Measurements from ENCODE around the gene NDUFS8. TPM values are rescaled to one million over a fixed set of nuclear protein-coding genes. Genes with fewer than 3 reads are reported as not detected.
"Not testable (repeated sequence)": the region's sequence is repeated elsewhere in the genome, so short reads cannot be mapped to it uniquely, and the experiment has no call there.

The NDUFS8 gene
- 85.9 and 128 TPM in 2 replicates for total RNA-seq

- DNase-seq (ENCODE audit: low read depth), result peak; percentile 99
- peak within 1 kb of the TSS; percentile 72 for H3K4me3 ChIP-seq (ENCODE audit: low read depth, low read length)
- TF ChIP-seq, protein P1, sequence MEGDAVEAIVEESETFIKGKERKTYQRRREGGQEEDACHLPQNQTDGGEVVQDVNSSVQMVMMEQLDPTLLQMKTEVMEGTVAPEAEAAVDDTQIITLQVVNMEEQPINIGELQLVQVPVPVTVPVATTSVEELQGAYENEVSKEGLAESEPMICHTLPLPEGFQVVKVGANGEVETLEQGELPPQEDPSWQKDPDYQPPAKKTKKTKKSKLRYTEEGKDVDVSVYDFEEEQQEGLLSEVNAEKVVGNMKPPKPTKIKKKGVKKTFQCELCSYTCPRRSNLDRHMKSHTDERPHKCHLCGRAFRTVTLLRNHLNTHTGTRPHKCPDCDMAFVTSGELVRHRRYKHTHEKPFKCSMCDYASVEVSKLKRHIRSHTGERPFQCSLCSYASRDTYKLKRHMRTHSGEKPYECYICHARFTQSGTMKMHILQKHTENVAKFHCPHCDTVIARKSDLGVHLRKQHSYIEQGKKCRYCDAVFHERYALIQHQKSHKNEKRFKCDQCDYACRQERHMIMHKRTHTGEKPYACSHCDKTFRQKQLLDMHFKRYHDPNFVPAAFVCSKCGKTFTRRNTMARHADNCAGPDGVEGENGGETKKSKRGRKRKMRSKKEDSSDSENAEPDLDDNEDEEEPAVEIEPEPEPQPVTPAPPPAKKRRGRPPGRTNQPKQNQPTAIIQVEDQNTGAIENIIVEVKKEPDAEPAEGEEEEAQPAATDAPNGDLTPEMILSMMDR (IDR thresholded peaks at IDR 0.05; ENCODE audit: insufficient read depth, low read depth, low read length), result no peak
These were observed at the start of gene NDUFS8 for GRCh38 chr11:68030318-68031143. TSS of gene NDUFS8 (plus strand) at chr11:68030681. CDS start at chr11:68032152, 1,471 bp downstream.

GRCh38 chr11:67981226-67981625 is 49.3 kb upstream of the NDUFS8 start:
- DNase-seq (ENCODE audit: low read depth); H3K4me3 ChIP-seq (ENCODE audit: low read depth, low read length): not testable (repeated sequence)

DNA sequence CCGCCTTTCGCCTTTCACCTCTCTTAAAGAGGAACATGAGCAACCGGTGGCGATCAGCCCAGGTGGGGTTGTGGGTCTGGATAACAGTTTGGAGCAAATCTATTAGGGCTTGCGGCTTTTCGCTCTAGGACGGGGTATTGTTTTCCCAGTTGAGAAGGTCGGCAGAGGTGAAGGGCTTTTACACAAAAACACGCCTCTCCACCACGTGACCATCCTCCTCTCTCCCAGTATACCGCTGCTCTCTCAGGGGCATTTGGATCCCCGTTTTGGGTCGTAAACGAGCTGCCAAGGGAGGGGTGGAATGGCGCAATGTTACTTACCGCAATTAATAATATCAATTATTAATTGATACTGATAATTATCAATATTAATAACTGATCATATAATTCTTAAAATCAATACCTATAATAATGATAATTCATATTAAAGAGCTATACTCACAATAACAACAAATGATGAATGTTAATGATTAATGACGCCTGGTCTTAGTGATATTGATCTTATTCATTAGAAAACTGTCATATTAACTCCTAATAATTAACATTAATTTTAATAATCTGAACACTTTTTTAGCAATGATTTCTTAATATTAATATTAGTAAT is 48.1 kb upstream of the NDUFS8 start:
- not testable (repeated sequence) for H3K4me3 ChIP-seq (ENCODE audit: low read depth, low read length); DNase-seq (ENCODE audit: low read depth)

DNA sequence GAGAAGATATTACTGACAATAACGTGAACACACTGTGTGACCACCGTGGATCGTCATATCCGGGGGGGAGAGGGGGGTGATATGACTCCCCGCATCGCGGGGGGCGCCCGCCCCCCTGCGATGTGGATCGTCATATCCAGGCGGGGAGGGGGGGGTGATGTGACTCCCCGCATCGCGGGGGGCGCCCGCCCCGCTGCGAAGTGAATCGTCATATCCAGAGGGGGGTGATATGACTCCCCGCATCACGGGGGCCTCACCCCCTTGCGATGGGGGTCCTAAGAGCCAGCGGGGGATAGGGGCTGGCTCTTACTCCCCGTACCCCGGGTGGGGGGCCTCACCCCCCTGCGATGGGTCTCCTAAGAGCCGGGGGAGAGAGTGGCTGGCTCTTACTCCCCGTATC is 46.5 kb upstream of the NDUFS8 start:
- TF ChIP-seq, protein P1 (IDR thresholded peaks at IDR 0.05; ENCODE audit: insufficient read depth, low read depth, low read length), result no peak
- no peak overlapping the region for H3K4me3 ChIP-seq (ENCODE audit: low read depth, low read length)
- no peak for DNase-seq (ENCODE audit: low read depth)

DNA sequence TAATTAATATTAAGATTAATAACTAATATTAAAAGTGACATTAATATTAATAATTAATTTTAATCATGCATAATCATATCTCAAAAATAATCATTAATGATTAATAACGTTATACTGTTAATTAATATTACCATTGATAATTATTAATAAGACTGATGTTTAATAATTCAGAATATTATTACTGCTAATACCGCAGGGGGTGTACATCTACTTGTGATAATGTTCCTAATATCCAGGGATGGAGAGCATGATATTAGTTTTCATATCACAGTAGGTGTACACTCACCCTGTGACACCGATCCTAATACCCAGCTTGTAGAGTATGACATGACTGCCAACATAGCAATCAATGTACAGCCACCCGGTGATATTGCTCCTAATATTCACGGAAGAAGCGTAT is 45.2 kb upstream of the NDUFS8 start:
- H3K4me3 ChIP-seq (ENCODE audit: low read depth, low read length); DNase-seq (ENCODE audit: low read depth): not testable (repeated sequence)

DNA sequence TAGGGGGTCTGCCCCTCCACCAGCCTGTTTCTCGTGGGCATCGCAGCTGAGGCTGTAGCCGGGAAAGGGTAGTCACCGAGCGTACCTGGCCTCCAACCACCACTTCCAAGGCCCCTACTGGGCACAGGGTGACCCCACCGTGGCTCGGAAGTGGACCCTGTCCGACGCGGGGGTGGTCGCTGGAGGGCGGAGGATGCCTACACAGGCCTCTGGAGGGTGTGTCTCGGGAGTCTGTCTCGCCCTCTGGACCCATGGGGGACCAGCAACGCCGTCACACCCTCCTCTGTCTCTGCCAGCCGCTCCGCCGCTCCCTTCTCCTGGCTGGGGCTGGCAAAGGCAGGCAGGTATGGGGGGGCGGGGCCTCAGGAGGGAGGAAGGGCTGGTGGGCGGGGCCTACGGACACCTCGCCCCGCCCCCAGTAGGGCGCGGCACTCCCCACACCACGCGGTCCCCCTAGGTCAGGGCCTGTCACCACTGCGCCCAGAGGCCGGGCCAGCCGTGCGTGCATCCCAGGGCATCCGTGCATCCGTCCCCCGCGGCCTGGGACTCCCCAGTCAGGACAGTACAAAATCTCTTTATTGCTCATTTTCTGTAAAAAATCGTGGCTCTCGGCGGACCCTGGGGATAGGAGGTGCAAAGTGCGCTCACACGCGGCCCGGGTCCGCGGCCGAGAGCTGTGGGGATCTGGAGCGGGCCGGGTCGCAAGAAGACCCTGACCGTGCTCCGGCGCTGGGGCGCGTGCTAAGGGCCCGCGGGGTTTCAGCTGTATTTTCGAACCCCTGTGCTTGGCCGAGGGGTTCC is 39.7 kb upstream of the NDUFS8 start:
- DNase-seq (ENCODE audit: low read depth); H3K4me3 ChIP-seq (ENCODE audit: low read depth, low read length): not testable (repeated sequence)

DNA sequence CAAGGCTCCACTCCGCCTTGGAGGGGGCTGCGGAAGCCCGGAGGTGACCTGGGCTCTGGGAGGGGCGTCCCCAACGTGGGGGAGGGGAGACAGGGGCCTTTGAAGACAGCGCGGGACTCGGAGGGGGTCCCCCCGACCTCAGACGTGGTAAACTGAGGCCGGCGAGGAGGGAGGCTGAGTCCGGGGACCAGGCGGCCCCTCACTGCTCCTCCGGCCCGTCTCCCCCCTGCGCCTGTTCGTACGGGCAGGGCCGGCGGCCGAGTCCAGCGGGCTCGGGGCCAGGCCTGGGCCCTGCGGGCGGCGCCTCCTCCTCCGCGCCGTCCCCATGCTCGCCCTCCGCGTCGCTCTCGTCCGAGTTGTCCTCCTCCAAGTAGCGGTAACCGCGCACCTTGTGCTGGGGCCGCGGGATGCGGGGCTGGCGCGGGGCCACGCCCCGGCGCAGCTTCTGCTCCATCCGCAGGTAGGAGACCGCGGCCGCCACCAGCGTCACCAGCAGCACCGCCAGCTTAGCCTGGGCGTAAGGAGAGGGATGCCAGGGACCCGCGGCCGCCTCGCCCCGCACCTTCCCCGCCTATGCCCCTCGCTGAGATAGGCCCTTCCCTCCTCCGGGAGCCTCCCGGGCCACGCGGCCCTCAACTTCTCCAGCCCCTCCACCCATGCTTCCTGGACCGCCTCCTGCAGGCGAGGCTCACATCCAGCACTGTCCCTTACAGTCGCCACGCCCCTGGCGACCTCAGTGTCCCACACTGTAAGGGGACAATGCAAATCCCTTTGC is 38.9 kb upstream of the NDUFS8 start:
- not testable (repeated sequence) for DNase-seq (ENCODE audit: low read depth); H3K4me3 ChIP-seq (ENCODE audit: low read depth, low read length)

GRCh38 chr11:67993821-67994220 is 36.7 kb upstream of the NDUFS8 start:
- H3K4me3 ChIP-seq (ENCODE audit: low read depth, low read length); DNase-seq (ENCODE audit: low read depth): not testable (repeated sequence)
- TF ChIP-seq, protein P1 (IDR thresholded peaks at IDR 0.05; ENCODE audit: insufficient read depth, low read depth, low read length), result peak; percentile 40

- DNase-seq (ENCODE audit: low read depth), result not testable (repeated sequence)
These were observed 36.1 kb upstream of the NDUFS8 start for GRCh38 chr11:67994387-67994786.

GRCh38 chr11:67995129-67995528 is 35.4 kb upstream of the NDUFS8 start:
- H3K4me3 ChIP-seq (ENCODE audit: low read depth, low read length); DNase-seq (ENCODE audit: low read depth): not testable (repeated sequence)

More at GRCh38 chr11:67994387-67994786, 36.1 kb upstream of the NDUFS8 start:
- not testable (repeated sequence) for H3K4me3 ChIP-seq (ENCODE audit: low read depth, low read length)

- H3K4me3 ChIP-seq (ENCODE audit: low read depth, low read length), result not testable (repeated sequence)
These were observed 34.9 kb upstream of the NDUFS8 start for GRCh38 chr11:67995579-67995978.

More at GRCh38 chr11:67995579-67995978, 34.9 kb upstream of the NDUFS8 start:
- DNase-seq (ENCODE audit: low read depth), result not testable (repeated sequence)
